Measurements from ENCODE around the gene RAB12.
"Not testable (repeated sequence)": the region's sequence is repeated elsewhere in the genome, so short reads cannot be mapped to it uniquely, and the experiment has no call there.

RAB12 gene

DNA sequence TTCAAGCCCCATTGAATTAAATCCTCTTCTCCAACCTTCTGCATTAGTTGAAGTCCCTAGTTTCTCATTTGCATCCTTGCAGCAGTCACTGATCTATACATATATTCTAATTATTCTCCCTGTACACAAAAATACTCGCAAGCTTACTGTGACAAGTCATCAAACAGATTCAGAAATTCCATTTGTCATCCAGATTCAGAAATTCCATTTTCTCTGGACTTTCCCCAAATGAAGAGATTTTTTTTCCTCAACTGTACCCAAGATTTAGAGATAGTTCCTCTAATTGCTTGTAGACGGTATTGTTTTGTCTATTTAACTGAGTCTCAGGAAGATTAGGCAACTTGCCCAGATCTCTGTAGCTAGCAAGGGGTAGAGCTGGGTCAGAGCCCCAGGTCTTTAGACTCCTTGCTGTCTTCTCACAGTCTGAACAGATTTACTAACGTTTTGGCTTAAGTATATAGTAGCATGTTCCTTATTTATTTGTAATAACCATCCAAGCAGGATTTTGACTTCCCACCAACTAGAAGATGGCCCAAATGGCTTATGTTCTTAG lies 34.2 kb downstream of the RAB12 start:
- DNase-seq = no peak

DNA sequence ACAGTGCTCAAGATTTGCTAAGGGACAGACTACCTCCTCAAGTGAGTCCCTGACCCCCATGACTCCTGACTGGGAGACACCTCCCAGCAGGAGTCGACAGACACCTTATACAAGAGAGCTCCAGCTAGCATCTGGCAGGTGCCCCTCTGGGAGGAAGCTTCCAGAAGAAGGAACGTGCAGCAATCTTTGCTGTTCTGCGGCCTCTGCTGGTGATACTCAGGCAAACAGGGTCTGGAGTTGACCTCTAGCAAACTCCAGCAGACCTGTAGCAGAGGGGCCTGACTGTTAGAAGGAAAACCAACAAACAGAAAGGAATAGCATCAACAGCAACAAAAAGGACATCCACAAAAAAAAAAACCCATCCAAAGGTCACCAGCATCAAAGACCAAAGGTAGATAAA lies 38.1 kb downstream of the RAB12 start:
- DNase-seq = not testable (repeated sequence)

DNA sequence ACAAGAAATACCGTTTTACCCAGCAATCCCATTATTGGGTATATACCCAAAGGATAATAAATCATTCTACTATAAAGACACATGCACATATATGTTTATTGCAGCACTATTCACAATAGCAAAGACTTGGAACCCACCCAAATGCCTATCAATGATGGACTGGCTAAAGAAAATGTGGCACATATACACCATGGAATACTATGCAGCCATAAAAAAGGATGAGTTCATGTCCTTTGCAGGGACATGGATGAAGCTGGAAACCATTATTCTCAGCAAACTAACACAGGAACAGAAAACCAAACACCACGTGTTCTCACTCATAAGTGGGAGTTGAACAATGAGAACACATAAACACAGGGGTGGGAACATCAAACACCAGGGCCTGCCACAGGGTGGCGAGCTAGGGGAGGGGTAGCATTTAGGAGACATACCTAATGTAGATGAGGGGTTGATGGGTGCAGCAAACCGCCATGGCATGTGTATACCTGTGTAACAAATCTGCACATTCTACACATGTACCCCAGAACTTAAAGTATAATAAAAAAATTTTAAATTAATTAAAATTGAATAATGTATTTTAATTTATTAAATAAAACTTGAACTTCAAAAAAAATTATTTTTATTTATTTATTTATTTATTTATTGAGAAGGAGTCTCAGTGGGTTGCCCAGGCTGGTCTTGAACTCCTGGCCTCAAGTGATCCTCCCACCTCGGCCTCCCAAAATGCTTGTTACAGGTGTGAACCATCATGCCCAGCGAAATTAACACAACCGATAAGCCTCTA lies 42.4 kb downstream of the RAB12 start:
- DNase-seq = not testable (repeated sequence)

DNA sequence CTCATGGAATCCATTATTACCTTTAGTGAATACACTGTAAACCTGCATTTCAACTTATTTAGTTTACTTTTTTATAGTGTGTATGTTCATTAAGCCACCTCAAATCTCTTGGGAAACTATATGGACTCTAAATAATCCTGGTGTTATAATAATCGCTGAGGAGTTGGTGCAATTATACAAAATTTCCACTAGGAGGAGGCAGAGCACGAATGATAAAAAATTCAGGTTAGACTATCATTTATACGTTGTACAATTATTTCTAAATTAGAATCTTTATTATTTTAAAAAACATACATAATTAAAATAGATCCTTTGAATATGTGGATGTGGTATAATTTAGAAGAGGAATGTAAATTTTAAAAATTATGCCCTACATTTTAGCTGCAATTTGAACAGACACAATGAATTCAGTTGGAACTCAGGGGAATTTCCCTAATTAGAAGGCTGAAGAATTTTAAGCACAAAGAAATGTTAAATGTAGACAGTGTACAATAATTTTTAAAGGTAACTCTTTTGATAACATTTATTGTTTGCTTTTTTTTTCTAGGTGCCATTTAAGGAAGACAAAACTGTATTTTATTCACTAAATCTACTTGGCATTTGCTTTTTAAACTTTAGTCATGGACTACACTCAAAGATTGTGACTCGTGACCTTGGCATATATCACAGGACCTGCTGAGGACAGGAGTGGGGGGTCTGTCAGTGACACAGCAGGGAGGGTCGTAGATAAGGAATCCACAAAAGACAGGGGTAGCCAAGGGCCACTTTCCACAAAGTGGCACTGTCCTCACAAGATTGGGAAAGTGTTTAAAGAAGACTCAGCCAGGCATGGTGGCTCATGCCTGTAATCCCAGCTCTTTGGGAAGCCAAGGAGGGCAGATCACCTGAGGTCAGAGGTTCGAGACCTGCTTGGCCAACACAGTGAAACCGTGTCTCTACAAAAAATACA lies 45.5 kb downstream of the RAB12 start:
- peak in 1 of 58 donors; percentile 10 for DNase-seq

DNA sequence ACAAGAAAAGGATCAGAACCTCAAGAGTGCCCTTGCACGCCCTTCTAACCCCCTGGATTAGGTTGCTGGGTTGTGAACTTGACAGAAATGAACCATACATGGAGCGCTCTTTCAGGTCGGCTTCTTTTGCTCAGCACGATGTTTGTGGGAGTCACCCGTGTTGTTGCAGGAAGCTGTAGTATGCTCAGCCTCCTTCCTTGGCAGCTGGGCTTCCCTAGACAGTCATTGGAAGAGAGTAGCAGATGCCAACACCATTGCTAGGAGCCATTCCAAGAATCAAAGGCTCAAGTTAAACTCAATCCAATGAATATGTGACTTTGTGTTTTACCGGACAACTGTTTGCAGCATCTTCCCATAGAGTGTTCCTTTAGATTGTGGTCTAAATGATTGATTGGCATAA lies 47.0 kb downstream of the RAB12 start:
- peak in 2 of 58 donors; percentile 18 to 29 for DNase-seq

DNA sequence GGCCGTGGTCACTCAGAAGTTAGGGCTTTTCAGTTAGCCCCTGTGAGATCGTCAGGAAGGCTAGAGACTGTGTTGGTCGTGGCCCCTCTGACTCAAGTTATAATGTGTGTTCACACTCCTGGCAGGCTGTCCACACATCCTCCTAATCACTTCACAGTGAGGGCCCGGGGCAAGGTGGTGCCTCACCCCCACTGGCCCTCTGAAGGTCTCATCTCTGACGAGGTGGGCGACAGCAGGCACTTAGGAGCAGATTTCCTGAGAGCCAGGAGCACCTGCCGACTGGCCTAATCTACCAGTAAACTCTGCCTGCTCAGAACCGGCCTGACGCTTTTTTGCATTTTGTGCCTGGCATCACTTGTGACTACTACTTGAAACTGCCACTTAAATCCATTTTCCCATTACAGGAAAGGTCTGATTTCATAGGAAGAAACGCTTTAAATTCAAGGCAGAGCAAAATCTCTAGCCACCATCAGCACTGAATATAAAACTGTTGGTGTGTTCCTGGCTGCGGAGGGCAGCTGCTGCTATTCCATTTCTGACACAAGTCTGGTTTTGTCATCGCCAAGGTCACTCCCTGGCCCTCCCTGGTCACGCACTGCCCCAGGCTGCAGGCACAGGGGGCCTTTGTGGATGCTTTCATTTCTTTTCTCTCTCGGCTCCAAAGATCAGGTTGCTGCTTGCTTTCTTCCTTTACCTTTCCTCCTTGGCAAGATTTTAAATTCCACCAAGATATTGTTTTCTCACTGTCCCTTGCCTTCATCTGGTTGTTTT lies 48.0 kb downstream of the RAB12 start:
- no peak for DNase-seq

DNA sequence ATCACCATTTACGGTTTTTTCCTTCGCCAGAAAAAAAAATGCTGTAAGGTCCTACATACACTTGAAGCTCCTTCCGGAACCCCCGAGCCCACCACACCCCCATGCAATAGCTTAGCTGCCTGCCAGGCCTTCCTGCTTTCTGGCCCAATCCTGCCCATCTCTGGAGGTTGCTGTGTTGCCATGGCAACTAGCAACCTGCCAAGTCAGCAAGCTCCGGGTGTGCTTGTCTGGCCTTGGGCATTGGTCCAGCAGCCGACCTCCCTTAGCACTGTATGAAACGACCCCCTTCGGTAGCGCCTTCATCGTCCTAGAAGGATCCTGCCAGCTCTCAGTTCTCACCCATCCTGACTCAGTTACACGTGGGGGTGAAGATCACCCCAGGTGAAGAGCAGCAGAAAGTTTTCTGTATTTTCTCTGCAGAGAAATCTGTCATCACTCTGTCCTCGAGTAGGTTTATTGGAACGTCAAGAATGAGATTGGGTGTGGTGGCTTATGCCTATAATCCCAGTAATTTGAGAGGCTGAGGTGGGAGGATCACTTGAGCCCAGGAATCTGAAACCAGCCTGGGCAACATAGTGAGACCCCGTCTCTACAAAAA lies 48.7 kb downstream of the RAB12 start:
- DNase-seq = peak in 7 of 58 donors; percentile 4 to 38 (median 10)

DNA sequence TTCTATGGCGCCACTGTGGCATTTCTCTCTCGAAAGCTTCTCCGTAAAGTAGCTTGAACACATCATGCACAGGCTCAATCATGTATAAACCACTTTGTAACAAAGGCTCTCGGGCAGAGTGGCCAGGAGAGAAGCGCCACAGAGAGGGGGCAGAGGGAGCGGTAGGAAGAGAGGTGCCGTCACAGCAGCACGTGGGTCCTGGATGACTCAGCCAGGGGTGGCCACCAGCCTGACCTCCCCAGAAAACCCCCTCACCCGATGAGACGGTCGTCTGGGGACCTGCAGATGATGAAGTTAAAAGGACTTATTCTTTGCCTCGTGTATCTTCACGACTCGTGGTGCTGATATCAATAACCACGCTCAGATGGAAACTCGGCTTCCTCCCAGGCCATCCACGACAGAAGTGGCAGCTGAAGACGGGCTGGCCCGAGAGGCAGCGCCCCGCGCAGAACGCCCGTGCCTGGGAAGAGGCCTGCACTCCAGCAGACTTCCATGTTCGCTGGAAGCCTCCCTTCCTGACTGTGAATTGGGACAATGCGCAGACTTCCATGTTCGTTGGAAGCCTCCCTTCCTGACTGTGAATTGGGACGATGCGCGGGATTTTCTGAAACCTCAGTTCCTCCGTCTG lies 49.7 kb downstream of the RAB12 start:
- no peak for DNase-seq

DNA sequence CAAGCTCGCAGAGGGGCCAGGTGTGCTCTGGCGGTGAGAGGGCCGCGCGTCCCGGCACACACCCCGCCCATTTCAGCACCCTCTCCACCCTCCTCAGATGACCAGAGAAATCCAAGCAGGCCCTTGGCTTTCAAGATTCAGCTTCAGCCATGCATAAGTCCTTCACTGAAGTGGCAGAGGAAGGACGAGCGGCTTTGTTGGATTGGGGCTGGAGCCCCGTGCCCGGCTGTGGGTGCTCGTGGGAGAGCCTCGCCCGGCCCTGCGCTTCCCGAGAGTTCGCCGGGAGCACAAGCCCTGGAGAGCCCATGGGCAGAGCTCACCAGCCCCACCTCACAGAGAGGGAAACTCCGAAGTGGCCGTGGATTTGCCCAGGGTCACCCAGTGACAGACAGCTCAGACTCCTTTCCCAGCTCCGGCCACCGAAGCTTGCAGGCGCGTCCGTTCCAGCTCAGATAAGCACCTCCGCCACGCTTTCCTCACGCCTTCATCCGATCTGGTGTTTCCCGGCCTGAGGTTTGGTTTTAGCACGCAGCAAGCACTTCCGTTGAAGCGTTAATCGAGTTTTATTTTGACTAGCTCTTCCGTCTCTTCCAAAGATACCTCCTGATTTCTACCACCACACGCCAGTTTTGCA lies 50.5 kb downstream of the RAB12 start:
- no peak for DNase-seq

DNA sequence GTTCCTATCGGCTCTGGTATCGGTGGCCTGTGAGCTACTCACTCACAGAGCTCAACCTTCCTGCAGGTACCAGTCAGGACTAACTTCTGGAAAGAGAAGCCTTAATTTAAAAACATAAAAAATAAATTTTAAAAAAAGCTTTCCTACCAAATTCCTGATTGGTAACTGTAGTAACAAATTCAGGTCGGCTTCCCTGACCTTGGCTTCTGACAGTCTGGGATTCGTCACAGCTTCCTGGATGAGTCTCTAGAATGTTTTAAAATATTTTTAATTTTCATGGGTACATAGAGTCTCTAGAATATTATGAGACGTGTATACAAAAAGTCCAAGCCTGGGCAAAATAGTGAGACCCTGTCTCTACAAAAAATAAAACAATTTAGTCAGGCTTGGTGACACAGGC lies 51.1 kb downstream of the RAB12 start:
- DNase-seq = no peak

DNA sequence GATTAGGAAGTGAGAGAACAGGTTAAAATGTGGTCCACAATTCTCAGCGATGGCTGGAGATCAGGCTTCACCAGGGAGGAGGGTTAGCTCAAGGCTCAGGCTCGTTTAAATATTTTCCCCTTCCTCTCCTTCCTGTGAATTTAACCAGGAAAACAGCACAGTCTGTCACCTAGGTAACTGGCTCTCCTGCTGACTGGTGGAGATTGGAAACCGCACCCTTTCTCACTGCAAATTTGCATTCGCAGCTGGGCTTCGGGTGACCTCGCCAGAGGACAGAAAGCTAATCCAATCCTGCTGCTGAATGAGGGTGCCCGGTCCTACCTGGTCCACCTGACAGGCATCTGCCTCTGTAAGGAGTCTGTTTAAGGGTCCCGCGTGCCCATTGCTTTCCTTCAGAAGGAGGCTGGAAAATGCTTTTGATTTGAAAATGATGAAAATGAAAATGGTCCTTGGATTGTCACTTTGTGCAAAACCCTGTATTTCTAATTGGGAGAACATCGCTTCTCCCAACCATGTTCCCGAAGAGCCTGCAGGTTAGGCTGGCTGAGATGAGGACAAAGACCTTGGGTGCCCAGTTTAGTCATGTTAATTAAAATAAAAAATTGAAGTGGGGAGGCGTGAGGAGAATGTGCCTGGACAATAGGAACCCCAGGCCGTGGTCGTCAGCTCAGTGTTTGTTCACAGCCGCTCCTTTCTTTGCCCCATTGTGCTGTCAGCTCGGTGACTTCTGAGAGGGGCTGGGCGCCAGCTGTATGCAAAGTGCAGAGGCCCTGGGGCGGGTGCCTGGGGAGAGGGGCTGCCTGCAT lies 52.7 kb downstream of the RAB12 start:
- peak in 4 of 58 donors; percentile 8 to 23 (median 15) for DNase-seq

DNA sequence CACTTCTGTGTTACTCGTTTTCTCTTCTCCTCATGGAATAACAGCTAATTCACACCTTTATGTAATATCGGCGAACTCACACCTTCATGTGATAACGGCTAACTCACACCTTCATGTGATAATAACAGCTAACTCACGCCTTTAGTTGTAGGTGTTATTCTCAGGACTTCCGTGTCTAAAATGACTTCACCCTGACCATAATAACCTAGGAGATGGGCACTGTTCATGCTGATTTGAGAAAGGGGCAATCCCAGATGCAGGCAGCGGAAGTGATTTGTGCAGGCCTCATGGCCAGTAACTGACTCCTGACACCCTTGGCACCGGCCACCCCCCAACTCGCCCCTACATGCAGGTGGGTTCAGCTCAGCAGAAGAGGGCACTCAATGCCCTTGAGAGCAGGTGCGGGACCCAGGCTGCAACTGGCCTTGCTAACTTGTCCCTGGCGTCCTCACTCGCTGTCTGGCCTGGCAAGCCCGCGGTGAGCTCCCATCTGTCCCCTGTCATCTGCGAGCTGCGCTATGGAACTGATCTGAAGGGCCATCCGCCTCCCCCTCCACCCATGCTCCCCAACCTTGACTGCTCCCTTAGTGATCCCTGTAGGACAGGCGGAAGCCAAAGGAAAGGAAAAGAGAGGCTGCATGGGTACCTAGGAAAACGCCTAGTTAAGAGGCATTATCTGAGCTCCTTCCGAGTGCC lies 53.5 kb downstream of the RAB12 start:
- DNase-seq = no peak

DNA sequence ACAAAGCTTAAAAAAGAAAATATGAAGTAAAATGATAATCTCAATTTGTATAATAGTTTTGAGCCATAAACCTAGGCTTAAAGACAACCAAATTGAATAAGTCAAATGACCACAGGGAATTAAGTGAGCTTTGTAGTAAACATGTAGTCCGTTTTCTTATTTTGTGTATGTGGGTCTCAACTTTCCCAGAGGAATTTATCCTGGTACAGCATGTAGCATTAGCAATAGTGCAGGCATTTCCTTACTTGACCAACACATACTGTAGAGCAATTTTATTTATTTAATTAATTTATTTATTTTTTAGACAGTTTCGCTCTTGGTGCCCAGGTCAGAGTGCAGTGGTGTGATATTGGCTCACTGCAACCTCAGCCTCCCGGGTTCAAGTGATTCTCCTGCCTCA lies 58.6 kb downstream of the RAB12 start:
- no peak for DNase-seq

DNA sequence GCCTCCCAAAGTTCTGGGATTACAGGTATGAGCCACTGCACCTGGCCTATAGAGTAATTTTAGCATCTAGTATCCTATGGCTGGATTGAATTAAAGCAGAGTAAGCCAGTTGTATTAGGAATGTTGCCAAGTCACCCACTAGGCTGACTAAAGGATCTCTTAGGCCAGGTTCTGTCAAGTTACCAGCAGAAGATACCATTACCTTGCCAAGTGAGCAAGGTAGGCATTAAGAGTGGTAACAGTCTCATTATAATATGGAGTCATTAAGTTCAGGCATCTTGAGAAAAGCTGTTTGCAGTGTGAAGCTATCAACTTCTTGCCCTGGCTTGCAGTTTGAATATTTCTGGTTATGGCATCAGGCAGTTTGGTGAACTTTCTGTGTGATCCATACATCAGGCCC lies 59.1 kb downstream of the RAB12 start:
- DNase-seq = no peak

DNA sequence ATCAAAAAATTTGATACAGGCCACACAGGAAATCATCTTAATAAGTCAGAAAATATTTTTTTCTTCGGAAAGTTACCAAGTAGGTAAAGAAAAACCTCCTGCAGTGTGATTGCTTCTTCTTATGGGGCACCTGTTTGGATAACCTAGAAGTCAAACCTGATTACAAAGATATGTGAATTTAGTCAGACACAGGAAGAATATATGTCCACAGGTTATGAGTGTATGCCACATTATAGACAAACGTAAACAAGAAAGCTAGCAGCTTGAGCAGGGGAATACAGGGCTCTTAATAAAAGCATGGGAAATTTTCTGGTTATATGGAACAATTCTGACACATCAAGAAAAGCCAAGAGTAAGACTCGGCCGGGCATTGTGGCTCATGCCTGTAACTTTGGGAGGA lies 60.3 kb downstream of the RAB12 start:
- no peak for DNase-seq

DNA sequence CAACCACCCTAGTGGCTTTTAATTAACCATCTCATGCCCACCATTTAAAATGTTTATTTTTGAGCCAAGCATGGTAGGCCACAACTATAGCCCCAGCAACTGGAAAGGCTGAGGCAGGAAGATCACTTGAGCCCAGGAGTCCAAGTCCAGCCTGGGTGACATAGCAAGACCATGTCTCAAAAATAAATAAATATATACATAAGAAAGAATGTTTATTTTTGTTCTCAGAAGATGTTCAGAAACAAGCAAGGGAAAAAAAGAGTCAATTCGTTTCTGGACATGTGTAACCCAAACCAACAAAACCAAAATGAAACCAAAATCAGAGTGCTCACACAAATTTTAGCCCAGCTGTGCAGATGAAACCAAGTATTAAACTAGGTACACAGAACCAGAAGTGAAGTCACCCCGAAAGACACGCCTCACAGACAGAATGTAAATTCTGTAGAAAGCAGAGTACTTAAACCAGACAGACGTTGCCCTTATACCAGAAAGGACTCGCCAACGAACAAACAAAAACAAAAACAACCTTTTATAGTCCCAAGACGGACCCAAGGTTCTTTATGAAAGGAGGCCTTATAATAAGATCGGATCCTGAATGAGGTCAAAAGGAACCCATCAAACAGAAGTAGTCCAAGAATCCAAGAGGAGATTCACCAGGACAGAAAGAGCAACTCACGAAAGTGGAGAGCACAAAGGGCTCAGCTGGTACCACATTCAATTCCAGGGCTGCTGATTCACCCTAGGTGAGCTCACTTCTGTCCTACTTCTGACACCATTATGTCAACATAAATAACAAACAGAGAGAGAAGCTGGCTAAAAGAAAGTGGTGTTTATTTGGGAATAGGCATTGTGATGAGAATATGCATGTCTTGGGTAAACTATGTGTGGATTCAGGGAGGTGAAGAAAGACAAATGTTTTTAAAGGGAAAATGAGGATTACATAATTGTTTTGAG lies 64.3 kb downstream of the RAB12 start:
- DNase-seq = no peak

DNA sequence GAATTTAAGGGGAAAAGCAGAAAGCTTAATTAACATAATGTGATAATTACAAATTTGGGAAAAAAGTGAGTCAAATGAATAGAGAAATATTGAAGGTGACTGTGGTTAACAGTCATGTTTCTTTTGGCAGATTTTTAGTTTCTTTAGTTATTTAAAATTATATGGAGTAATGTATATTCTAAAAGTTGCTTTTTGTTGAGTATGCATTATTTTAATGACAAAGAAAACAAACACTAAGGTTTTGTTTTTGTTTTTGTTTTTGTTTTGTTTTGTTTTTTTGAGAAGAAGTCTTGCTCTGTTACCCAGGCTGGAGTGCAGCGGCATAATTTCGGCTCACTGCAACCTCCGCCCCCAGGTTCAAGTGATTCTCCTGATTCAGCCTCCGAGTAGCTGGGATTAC lies 65.8 kb downstream of the RAB12 start:
- no peak for DNase-seq
